T-helper 22 cell (primary cell): ENCODE results near the gene GLT1D1.

Source experiments
- DNase-seq: peaks from one replicate; pipeline ENCODE4 v3.0.0-alpha.2; 2020; ENCODE audit warnings: low read depth

Gene GLT1D1

DNA sequence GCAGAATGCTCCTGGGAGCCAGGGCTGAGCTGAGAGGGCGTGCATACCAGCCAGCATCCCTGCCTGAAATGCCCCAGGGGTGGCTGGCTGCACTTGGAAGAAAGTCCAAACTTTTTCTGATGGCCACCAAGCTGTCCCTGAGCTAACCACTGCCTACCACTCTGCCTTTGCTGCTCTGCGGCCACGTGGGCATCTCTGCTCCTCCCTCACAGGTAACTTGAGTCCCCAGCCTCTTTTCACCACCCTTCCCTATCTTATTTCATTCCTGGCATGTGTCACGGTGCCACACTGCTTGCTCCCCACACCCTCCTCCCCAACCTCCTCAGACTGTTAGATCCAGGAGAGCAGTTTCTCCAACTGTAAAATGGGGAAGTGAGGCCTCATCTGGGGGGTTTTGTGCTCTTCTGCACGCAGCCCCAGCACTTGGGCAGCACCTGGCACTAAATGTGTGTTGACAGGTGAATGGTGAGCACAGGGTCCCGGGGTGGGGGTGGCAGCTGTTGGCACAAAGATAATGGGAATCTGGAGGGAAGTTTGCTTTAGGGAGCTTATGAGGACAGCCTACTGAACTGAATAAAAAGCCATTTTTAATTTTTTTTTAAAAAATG lies 113.0 kb downstream of the GLT1D1 start:
- no peak for DNase-seq

DNA sequence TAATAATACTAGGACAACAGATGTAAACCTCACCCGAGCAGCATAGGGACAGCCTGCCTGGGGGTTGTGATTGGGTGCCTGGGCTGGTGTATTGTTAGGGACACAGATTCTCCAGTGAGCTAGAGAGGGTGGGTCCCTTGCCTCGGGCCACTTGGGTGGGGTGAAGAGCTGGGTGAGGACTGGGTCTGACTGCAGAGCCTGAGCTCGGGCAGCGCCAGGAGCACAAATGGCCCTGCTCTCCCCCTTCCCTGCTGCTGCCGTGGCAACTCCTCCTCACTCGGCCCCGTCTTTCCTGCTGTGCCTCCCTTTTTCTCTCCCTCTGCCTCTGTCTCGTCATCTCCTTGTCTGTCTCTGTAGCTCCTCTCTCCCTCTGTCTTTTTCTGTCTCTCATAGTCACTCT lies 115.4 kb downstream of the GLT1D1 start:
- DNase-seq, result no peak

DNA sequence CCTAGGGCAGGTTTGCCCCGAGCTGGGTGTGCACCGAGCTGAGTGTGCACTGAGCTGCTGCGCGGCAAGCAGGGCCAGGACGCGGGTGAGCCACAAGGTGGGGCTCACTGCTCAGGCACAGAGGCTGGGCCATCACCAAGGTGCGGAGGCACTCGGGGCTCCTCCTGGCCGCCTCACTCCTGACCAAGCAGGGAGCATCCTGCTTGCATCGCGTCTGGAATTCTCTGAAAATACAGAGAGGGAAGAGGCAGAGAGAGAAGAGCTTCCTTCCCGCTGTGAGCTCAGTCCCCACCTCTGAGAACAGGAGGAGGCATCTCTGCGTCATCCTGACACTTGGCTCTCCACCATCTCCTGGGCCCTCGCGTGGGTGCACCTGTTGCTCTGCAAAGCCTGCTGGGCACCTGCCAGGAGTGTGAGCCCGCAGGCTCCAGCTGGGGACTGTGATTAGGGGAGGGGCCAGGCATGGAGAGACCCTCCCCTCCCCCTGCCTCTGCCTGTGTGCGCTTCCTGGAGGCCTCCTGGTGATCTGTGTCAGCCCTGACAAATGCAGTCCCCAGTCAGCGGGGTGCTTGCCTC lies 116.3 kb downstream of the GLT1D1 start:
- no peak for DNase-seq

DNA sequence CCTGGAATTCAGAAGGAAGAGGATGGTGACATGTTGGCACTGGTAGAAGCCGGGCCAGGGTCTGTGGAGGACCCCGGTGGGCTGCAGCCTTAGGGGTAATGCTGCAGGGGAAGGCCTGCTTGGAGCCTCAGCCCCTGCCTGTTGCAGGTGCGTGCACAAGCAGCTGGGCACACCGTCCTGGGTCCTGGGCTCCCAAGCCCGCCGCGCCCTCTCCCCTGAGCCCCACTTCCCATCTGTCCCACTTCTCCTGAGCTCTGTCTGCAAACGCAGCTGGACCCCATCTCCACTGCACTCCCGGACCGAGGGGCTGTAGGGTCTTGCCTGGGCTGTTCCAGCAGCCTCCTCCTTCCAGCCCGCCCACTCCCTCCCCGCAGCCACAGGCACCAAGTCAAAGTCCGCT lies 116.8 kb downstream of the GLT1D1 start:
- DNase-seq, result no peak

DNA sequence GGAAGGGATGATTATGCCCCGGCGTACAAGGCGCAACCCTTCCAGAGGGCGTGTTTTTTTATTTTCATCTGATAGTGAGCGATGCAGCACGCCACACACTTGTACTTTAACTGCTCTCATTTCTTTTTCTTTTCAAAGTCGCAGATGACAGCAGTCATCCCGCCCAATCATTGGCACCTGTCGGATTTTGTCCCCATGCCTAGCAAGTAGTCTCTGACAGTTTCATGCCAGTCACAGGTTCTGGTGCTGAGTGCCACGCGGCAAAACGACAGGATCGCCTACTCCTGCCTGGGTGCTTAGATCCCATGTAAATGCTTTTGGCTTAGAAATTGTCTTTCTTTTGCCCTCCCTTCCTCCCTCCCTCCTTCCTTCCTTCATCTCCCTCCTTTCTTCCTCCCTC lies 117.7 kb downstream of the GLT1D1 start:
- DNase-seq, result no peak

DNA sequence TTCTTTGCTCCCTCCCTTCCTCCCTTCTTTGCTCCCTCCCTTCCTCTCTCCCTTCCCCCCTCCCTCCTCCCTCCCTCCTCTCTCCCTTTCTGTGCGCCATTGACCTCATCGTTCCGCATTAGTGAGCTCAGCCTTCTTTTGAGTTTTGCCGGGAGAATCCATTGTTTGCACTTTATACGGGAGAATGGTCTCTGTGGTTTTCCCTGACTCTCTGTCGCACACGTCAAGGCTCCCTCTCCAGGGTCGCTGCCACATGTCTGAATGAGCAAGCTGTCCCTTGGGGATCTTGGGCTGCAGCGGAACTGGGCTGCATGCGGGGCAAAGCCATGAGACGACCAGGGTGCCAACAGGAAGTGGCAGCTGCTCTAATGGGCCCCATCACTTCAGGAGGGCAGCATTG lies 118.5 kb downstream of the GLT1D1 start:
- DNase-seq, result no peak

DNA sequence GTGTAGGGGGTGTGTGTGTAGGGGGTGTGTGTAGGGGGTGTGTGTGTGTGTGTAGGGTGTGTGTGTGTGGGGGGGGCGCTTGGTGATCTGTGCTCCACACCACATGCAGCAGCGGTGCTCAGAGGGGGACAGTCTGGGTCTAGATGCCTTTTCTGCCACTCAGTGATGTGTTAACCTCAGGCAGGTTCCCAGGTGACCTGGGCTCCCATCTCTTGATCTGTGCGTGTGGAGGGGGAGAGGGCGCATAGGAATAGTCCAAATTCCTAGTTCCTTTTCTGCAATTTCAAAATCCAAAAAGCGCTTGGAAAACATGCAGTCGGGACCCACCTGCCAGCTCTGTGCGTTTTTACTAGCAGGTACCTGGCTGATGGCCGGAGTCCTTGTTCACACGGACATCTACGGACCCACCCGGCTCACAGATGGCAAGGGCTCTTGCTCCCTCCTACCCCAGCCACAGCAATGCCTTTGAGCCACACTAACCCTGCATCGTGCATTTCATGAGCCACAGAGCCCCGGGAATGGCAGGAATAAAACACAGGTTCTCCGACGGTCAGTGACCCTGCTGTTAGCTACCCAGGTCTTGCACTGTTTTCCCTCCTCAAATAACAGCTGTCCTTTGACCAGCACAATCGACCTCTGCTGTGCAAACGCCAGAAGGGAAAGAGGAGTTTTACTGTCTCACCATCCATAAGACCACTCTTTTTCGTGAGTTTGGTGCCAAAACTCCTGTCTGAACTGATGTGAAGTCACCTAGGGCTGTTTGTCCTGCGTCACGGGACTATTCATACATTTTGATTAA lies 120.8 kb downstream of the GLT1D1 start:
- no peak for DNase-seq

DNA sequence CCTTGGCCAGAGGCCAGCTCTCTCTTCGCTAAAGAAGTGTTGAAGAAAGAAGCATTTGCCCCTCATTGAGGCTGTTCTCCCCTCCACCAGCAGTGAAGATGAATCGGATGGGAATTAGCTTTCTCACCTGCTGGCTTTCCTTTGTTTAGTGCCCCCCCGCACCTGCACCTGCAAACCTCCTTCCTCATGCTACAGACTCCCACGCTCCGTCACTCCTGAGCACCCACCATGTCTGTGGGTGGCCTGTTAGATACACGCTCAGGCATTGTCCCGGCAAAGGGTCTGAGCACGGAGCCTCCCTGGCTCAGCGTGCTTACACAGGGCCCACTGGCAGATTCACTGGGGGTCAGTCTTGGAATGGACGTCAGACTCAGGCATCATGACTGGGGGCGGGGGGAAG lies 121.6 kb downstream of the GLT1D1 start:
- DNase-seq, result no peak

DNA sequence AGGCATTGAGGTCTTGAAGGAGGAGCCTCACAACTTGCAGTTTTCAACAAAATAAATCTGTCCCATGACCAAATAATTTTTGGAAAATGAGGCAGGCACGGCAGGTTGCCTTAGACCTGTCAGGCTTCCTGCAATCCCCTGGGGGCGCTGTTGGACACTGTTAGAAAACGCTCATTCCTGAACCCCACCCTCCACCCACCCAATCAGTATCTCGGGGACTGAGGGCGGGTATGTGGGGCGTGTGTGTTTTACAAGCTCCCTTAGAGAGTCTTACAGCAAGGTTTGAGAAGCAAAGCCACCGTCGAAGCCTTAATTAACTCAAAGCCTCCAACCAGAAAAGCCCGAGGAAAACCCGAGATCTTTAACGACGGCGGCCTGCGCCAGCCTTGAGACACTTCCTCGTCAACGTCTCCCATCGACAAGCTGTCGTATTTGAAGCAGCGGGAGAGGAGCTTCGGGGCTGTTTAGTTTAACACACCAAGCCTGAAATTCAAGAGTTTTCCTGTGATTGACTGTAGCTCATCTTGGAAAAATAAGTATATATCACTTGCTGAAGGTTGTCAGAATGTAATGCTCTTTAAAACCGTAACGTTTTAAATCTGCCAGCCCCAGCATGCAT lies 123.0 kb downstream of the GLT1D1 start:
- no peak for DNase-seq

DNA sequence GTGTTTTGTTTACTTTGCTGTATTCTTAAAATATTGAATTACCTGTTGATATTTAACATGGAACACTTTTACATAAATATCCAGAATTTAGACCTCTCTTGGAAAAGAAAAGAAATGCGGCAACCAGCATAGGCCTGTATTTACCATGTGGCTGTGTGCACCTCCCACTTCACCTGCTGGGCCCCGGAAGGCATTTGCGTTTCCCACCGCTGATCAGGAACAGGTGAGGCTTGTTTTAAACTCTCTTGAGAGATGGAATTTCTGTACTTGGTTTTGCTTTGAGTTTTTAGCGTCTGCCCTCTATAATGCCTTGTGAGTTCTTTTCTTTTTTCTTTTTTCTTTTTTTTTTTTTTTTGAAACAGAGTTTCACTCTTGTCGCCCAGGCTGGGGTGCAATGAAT lies 124.2 kb downstream of the GLT1D1 start:
- no peak for DNase-seq

DNA sequence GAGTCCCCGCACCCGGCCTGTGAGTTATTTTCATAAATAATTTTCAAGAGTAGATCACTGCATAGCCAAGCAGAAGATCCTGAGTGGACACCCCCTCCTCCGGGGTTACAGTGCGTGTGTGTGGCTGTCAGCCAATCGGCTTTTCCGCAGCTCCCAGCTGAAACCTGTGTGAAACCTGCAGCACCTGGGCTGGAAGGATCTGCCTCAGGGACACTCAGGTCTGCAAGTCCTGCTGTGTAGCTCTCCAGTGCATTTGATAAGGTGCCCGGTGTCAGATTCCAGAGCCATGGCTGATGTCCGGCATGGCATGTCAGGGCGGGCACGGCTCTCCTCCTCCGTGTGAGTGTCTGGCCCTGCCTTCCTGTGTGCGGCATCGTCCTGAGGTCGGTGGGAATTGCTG lies 124.8 kb downstream of the GLT1D1 start:
- no peak for DNase-seq

DNA sequence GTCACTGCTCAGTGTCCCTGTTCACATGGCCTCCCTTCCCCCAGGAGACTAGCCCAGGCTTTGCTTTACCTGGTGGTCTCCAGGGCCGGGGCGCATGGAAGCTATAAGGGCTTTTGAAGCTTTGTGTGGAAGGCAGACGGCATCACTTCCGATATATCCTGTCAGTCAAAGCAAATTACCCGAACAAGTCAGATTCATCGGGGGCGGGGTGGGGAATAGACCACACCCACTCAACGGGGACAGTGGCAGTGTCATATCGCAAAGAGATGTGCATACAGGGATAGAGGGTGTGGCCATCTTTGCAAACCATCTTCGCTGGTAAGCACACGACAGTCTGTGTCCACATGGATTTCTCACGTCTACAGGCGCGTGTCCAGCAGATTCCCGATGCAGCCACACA lies 127.3 kb downstream of the GLT1D1 start:
- no peak for DNase-seq

DNA sequence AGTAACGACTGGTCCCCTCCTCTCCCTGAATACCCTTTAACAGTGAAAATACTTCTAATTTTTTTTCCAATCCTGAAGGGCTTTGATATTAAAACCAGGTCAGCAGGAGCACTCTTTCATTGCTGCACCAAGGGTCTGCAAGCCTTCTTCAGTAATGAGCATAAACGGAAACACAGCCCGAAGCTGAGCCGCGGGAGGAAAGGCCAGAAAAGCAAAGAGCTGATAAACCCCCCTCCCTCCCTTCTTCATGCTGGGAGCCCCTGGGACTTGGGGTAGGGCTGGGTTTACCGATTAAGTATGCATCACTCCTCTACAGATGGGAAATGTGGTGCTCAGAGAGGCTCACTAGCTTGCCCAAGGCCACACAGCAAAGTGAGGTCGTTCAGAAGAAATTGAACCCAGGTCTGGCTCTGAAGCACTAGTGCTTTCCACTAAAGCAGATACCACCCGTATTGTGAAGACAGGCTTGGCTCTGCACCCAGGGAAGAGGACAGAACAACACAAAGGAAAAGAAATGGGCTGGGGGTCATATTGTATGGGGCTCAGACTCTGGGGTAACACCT lies 128.8 kb downstream of the GLT1D1 start:
- DNase-seq, result no peak

DNA sequence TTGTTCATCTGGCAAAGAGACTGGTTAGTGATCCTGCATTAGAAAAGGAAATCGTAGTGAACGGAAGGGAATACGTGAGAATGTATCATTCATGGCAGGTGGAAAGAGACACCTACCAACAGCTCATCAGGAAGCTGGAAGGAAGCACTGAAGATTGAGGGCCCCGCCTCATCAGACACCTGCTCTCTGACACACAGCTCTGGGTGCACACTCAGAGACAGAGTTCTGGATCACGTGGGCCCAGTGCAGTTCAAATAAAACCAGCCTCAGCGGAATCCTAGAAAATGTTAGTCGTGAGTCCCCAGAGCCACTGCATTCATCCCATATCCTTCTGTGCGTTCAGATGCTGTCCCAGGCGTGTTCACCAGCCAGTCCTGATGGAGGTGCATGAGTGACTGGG lies 129.7 kb downstream of the GLT1D1 start:
- DNase-seq, result no peak

DNA sequence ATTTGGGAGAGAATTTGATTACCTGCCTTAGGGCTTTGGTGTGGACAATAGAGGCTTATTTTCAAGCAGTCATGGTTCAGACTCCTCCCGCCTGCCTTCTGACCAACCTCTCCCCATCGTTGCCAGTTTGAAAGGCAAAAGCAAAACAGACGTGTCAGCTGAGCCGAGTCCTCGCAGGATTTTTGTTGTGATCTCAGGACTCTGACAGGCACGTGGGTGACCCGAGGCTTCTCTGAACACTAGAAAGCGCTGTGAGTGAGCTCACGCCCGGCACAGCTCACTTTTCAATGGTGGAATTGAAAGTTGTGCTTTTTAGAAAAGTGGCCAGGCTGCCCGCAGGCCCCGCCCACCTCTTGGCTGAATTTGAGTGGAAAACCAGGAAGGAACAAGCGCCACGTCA lies 130.1 kb downstream of the GLT1D1 start:
- DNase-seq, result no peak

DNA sequence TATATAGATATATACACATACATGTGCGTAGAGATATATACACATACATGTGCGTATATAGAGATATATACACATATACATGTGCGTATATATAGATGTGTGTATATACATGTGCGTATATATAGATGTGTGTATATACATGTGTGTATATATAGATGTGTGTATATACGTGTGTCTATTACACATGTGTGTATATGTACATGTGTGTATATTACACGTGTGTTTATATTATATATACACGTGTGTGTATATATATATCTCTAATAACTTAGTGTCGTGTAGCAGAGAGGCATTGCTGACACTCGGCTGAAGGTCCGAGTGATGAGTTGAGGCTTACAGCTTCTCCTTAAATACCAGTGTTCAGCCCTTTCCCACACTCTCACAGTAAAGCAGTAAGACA lies 133.7 kb downstream of the GLT1D1 start:
- no peak for DNase-seq

DNA sequence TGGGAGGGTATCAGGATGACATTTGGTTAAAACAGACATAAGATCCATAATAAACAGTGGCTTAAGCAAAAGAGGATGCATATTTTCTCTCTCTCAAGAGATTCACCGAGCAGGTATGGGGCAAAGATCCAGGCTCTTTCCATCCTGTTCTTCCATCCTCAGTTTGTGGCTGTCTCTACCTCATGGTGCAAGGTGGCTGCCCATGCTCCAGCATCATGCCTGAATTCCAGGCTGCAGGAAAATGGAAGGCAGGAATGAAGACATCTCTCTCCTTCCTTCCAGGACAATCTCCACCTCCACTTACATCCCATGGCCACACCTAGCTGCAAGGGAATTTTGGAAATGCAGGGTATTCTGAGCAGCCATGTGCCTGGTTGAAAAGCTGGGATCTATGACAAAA lies 136.0 kb downstream of the GLT1D1 start:
- no peak for DNase-seq

DNA sequence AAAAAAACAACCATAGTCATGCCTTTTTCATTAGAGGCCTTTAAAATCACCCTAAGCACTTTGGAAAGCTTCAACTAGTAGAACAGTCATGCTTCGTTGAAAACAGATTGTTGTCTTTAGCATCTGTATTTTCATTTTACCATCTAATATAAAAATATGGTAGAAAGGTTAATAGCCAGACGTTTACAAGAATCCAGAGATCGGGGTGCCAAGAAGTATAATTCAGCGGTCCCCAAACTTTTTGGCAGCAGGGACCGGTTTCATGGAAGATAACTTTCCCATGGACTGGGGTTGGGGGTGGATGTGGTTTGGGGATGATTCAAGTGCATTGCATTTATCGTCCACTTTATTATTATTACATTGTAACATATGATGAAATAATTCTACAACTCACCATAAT lies 138.4 kb downstream of the GLT1D1 start:
- DNase-seq, result no peak

DNA sequence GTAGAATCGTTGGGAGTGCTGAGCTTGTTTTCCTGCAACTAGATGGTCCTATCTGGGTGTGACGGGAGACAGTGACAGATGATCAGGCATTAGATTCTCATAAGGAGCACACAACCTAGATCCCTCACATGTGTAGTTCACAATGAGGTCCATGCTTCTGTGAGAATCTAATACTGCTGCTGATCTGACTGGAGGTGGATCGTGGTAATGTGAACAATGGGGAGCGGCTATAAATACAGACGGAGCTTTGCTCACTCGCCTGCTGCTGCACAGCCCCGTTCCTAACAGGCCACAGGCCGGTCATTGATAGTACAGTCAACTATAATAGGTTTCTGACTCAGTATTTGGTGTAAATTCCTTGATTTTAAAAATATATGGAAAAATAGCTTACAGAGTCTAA lies 138.8 kb downstream of the GLT1D1 start:
- DNase-seq, result no peak

DNA sequence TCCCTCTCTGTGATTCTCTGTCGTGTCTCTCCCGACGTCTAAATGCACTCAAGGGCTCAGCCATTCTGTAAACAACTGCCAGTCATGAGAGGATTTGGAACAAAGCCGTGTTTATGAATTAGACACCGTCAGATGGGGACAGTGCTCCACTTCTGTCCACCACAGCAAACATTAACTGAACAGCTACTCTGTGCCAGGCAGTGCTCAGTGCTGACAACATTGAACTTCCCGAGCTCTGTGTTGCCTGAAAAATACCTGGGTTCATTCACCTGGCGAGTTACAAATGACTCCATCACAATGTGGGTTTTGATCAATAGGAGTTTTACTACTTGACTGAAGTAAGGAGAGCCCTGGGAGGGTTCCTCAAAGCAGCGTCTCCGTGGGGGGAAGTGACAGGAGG lies 139.3 kb downstream of the GLT1D1 start:
- DNase-seq, result no peak

DNA sequence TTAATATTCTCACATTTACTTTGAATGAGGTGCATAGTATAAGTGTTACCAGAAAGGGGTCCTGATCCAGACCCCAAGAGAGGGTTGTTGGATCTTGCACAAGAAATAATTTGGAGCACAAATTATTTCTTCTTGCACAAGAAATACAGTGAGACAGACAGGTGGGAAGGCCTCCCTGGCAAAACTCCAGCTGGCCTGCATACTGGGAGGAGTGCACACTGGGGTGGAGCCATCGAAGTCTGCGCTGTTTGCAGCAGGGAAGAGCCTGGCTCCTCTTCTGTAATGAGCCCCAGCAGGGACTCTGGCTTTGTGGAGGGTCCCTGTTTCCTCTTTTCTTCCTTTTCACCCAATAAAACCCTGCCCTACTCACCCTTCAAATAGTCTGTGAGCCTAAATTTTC lies 141.6 kb downstream of the GLT1D1 start:
- no peak for DNase-seq

DNA sequence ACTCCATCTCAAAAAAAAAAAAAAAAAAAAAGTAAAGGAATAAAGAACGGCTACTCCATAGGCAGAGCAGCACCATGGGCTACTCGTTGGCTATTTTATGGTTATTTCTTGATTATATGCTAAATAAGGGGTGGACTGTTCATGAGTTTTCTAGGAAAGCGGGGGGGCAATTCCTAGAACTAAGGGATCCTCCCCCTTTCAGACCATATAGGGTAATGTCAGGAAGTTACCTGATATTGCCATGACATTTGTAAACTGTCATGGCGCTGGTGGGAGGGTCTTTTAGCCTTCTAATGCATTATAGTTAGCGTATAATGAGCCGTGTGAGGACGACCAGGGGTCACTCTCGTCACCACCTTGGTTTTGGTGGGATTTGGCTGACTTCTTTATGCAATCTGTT lies 142.3 kb downstream of the GLT1D1 start:
- DNase-seq, result no peak

DNA sequence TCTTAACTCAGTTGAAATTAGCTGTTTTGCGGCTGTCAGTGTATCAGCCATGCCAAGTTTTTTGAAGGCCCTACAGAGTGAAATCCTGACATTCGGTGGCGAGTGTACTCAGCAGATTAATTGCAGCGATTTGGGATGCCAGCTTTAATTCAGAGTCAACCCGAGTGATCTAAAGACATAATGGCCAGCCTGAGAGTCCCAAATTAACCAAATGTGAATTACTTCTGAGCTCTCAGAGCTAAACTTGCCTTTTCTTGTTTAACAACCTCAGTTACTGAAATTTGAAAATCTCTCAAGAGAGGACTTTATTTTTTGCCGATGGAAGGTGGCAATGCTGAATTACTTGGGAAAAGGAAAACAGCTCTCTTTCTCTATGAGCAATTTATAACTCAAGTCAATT lies 148.5 kb downstream of the GLT1D1 start:
- no peak for DNase-seq
